ENCODE data around the gene SFXN3. TPM values are rescaled to one million over a fixed set of nuclear protein-coding genes. Genes with fewer than 3 reads are reported as not detected.

Gene SFXN3
- total and polyA plus RNA-seq, 8 donors, result 9.9 to 60.4 (median 20.6) TPM

GRCh38 chr10:101064415-101065030 lies 33.5 kb downstream of the SFXN3 start:
- DNase-seq, result no peak
- Histone ChIP-seq H3K27me3 (peaks cover 0 to 56% (median 4%) of the 10 kb centered on the region in 3 donors), H3K9me3 (no peaks in the 10 kb centered on the region), H3K4me1 (peaks cover 45 to 78% (median 76%) of the 10 kb centered on the region in 4 donors), H3K36me3 (no peaks in the 10 kb centered on the region), H3K27ac (peak overlapping the region; percentile 89 to 100 (median 98)), H3K4me3 (no peak overlapping the region)
- intact Hi-C loops (cut with DNase I; ENCODE audit: low total_unique reads), result no loop called here
- WGBS, 5 donors, result 79 to 90% (median 85%) methylated on average over 6 to 9 of the region's 9 CpGs
- TF ChIP-seq EP300 (IDR thresholded peaks at IDR 0.05), result no peak
- no peak for TF ChIP-seq POLR2AphosphoS5 (IDR thresholded peaks at IDR 0.05)
- no peak for TF ChIP-seq CTCF (IDR thresholded peaks at IDR 0.05)
- TF ChIP-seq POLR2A (IDR thresholded peaks at IDR 0.05), result no peak

- H3K27me3 ChIP-seq, result peaks cover 0 to 56% (median 4%) of the 10 kb centered on the region in 3 donors
- peak in 1 of 2 donors; percentile 75 for DNase-seq
- H3K27ac ChIP-seq, result peak overlapping the region; percentile 89 to 100 (median 98)
- no peaks in the 10 kb centered on the region for H3K36me3 ChIP-seq
- intact Hi-C loops (cut with DNase I; ENCODE audit: low total_unique reads), result no loop called here
- no peaks in the 10 kb centered on the region for H3K9me3 ChIP-seq
- TF ChIP-seq CTCF (IDR thresholded peaks at IDR 0.05), result no peak
- no peak for TF ChIP-seq EP300 (IDR thresholded peaks at IDR 0.05)
- no peak for TF ChIP-seq POLR2A (IDR thresholded peaks at IDR 0.05)
- TF ChIP-seq POLR2AphosphoS5 (IDR thresholded peaks at IDR 0.05), result no peak
- peak overlapping the region; percentile 52 to 74 (median 56) for H3K4me3 ChIP-seq
- 38 to 59% (median 48%) methylated on average over 3 of the region's 3 CpGs for WGBS, 5 donors
- H3K4me1 ChIP-seq, result peaks cover 45 to 73% (median 67%) of the 10 kb centered on the region in 4 donors
Observed at GRCh38 chr10:101065481-101066145, 34.6 kb downstream of the SFXN3 start.

GRCh38 chr10:101066146-101066895 lies 35.3 kb downstream of the SFXN3 start:
- Histone ChIP-seq H3K36me3 (no peaks in the 10 kb centered on the region), H3K27ac (peak overlapping the region; percentile 89 to 100 (median 98)), H3K4me3 (peak overlapping the region; percentile 52 to 74 (median 56)), H3K4me1 (peaks cover 45 to 71% (median 67%) of the 10 kb centered on the region in 4 donors), H3K9me3 (no peaks in the 10 kb centered on the region), H3K27me3 (peaks cover 0 to 56% (median 4%) of the 10 kb centered on the region in 3 donors)
- TF ChIP-seq POLR2A (IDR thresholded peaks at IDR 0.05) (peak in 1 of 4 donors; percentile 15), POLR2AphosphoS5 (IDR thresholded peaks at IDR 0.05) (peak in 2 of 3 donors; percentile 67 to 82), EP300 (IDR thresholded peaks at IDR 0.05) (no peak), CTCF (IDR thresholded peaks at IDR 0.05) (peak in 4 of 7 experiments; percentile 9 to 35 (median 23))
- peak; percentile 94 to 96 for DNase-seq
- intact Hi-C loops (cut with DNase I; ENCODE audit: low total_unique reads), result no loop called here
- WGBS, 5 donors, result 2 to 6% (median 3%) methylated on average over 29 to 49 of the region's 49 CpGs

- WGBS, 5 donors, result 0 to 2% (median 1%) methylated on average over 29 to 31 of the region's 31 CpGs
- intact Hi-C loops (cut with DNase I; ENCODE audit: low total_unique reads), result no loop called here
- H3K36me3 ChIP-seq, result no peaks in the 10 kb centered on the region
- H3K9me3 ChIP-seq, result no peaks in the 10 kb centered on the region
- H3K4me1 ChIP-seq, result peaks cover 39 to 69% (median 63%) of the 10 kb centered on the region in 4 donors
- H3K27me3 ChIP-seq, result peaks cover 0 to 60% (median 4%) of the 10 kb centered on the region in 3 donors
- DNase-seq, result peak; percentile 42 to 63
- H3K27ac ChIP-seq, result peak overlapping the region; percentile 89 to 100 (median 98)
- H3K4me3 ChIP-seq, result peak overlapping the region; percentile 52 to 74 (median 56)
- TF ChIP-seq CTCF (IDR thresholded peaks at IDR 0.05) (no peak), EP300 (IDR thresholded peaks at IDR 0.05) (no peak), POLR2A (IDR thresholded peaks at IDR 0.05) (no peak), POLR2AphosphoS5 (IDR thresholded peaks at IDR 0.05) (no peak)
Observed at GRCh38 chr10:101066896-101067355, 35.9 kb downstream of the SFXN3 start.
